NCI-H187 treated with DMSO at 0.1 percent for 48 hours (cell line): ENCODE data around the gene SBF2.
"Not testable (repeated sequence)": the region's sequence is repeated elsewhere in the genome, so short reads cannot be mapped to it uniquely, and the experiment has no call there.

Experiments
- DNase-seq: peaks from one replicate; lab custom pipeline; 2025; lab: John Stamatoyannopoulos, UW

Gene SBF2

GRCh38 chr11:10192036-10192435, 102.0 kb downstream of the SBF2 start:
- DNase-seq: no peak

DNA sequence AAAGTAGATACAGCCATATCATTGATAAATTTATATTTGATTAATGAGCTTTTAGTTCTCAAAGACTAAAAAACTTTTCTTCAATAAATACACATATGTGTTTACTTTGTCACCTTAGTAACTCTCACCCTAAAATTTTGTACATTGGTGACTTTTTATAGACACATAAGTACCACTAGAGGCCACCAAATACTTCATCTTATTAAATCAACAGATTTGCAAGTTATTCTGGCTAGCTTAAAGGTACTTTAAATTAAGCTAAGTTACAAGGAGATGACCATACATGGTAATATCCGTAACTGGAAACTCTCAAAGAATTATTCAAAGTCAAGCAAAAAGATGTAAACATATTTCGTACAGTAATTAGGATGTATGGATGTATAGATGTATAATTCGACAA, 112.2 kb downstream of the SBF2 start:
- DNase-seq: no peak

GRCh38 chr11:10164621-10165020, 129.4 kb downstream of the SBF2 start:
- DNase-seq: no peak

GRCh38 chr11:10162222-10162621, 131.8 kb downstream of the SBF2 start:
- DNase-seq: no peak

- no peak for DNase-seq
Measured at GRCh38 chr11:10160350-10160749, 133.7 kb downstream of the SBF2 start.

DNA sequence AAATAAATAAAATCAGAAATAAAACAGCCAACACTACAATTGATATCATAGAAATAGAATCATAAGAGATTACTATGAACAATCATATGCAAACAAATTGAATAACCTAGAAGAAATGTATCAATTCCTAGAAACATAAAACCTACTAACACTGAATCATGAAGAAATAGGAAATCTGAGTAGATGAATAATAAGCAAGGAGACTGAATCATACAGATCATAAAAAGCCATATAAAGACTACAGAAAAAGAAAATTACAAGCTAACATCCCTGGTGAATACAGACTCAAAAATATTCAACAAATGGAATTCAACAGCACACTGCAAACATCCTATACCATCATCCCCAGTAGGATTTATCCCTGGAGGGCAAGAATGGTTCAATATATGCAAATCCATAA, 135.6 kb downstream of the SBF2 start:
- no peak for DNase-seq

- DNase-seq: no peak
Measured at GRCh38 chr11:10155793-10156490, 138.1 kb downstream of the SBF2 start.

GRCh38 chr11:10150800-10151199, 143.2 kb downstream of the SBF2 start:
- DNase-seq: no peak

DNA sequence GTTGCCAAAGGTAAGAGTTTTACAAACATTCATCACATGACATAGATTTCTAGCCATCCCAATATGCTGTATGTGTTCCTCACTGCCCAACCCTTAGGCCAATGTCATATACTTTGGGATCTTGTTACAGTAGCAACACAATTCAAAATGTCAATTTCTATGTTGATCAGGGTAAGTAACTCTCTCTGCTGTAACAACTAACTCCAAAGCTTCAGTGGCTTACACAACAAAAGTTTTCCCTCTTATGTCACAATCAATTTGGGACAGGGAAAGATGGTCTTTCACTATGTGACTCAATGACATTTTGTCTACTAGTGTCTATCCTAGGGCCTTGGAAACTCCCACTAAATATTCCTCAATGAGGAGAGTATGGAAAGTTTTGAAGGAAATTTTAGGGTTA, 144.5 kb downstream of the SBF2 start:
- no peak for DNase-seq

- no peak for DNase-seq
Measured at GRCh38 chr11:10147195-10147594, 146.8 kb downstream of the SBF2 start.

DNA sequence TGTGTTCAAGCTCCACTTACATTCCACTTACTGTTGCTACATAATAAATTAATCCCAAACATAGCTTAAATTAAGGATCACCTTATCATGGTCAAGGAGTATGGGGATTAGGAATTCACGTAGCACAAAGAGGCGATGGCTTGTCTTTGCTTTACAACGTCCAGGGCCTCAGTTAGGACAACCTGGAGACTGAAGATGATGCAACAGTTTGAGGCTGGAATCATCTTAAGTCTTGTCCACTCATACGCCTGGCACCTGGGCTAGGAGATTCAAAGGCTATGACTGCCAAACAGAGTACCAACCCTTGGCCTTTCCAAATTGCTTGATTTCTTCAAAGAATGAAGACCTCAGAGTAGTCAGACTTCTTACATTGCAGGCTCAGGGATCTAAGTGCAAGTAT, 149.1 kb downstream of the SBF2 start:
- no peak for DNase-seq

- no peak for DNase-seq
Measured at GRCh38 chr11:10139656-10140055, 154.4 kb downstream of the SBF2 start.

- DNase-seq: no peak
Measured at GRCh38 chr11:10139143-10139542, 154.9 kb downstream of the SBF2 start.

DNA sequence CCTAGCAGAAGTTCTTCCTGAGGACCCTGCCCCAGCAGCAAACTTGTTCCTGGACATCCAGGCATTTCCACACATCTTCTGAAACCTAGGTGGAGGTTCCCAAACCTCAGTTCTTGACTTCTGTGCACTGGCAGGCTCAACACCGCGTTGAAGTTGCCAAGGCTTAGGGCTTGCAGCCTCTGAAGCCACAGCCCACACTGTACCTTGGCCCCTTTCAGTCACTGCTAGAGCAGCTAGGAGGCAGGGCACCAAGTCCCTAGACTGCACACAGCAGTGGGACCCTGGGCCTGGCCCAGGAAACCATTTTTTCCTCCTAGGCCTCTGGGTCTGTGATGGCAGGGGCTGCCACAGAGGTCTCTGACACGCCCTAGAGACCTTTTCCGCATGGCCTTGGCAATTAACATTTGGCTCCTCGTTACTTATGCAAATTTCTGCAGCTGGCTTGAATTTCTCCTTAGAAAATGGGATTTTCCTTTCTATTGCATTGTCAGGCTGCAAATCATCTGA, 159.0 kb downstream of the SBF2 start:
- DNase-seq: no peak

DNA sequence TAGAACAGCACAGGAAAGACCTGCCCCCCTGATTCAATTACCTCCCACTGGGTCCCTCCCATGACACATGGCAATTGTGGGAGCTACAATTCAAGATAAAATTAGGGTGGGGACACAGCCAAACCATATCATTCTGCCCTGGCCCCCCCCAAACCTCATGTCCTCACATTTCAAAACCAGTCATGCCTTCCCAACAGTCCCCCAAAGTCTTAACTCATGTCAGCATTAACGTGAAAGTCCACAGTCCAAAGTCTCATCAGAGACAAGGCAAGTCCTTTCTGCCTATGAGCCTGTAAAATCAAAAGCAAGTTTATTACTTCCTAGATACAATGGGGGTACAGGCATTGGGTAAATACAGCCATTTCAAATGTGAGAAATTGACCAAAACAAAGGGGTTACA, 159.8 kb downstream of the SBF2 start:
- DNase-seq: not testable (repeated sequence)

DNA sequence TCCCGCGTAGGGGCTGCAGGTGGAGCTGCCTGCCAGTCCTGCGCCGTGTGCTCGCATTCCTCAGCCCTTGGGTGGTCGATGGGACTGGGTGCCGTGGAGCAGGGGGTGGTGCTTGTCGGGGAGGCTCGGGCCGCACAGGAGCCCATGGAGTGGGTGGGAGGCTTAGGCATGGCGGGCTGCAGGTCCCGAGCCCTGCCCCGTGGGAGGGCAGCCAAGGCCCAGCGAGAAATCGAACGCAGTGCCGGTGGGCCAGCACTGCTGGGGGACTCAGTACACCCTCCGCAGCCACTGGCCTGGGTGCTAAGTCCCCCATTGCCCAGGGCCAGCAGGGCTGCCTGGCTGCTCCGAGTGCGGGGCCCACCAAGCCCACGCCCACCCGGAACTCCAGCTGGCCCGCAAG, 160.8 kb downstream of the SBF2 start:
- DNase-seq: not testable (repeated sequence)

DNA sequence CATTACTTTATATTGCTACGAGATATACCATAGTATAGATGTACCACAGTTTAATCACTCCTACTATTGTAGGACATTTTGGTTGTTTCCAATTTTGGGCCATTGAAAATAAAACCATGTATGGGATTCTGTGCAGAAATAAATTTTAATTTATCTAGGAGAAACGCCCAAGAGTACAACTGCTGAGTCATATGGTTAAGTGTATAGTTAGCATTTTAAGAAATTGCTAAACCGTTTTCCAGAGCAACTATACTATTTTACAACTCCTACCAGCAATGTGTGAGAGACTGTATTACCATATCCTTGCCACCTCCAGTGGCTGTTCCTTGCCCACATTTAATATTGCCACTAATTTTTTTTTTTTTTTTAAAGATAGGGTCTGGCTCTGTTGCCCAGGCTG, 163.1 kb downstream of the SBF2 start:
- DNase-seq: no peak

- DNase-seq: not testable (repeated sequence)
Measured at GRCh38 chr11:10129184-10129583, 164.8 kb downstream of the SBF2 start.

DNA sequence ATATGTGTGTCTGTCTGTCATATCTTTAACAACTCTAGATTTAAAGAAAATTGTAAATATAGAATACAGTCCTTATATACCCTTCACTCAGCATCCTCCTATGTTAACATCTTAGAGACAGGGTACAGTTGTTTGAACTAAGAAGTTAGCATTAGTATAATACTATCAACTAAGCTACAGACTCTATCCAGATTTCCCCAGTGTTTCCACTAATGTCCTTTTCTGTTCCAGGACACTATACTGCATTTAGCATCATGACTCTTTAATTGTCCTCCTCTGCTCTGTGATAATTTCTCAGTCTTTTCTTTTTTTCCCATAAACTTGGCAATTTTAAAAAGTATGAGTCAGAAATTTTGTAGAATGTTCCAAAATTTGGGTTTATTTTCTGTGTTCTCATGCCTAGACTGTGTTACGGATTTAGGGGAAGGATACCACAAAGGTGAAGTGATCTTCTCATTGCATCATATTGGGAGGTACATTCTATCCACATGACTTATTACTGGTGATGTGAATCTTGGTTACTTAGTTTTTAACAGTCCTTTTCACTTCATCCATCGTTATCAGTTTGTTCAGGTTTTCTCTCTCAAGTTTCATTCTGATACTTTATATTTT, 168.4 kb downstream of the SBF2 start:
- no peak for DNase-seq

DNA sequence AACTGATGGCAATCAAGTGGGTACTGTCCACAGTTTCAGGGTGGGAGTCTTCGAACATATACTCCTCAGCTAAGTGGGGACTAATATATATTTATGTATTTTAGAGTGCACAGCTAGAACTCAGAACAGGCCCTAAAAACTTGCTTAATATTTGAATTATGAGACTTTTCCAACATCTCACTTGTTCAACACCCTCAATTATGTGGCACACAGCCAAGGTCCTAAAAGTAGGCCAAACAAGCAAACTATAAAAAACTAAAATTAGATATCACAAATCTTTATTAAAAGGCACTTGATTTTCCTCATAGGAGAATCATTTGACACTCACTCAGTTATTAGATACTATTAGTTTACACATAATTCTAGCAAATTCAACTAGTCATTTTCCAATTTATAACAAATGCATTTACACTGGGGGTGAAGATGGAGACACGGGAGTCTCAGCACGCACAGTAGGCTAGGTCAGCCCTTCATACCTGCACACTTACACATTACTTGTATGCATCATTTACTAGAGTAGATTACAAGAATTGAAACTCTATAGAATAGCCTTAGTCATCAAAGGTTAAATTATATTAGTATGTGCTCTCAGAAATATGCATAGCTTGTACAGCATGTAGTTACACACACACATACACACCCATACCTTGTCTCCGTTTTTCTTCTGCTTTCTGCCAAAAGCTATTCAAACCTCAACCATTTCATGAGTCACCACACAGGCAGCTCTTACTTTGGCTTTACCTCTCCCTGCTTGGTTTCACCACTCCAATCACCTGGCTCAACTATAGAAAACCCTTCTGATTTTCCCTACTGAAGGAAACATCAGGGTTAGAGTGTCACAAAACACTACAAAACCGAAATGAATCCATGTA, 171.5 kb downstream of the SBF2 start:
- DNase-seq: no peak

DNA sequence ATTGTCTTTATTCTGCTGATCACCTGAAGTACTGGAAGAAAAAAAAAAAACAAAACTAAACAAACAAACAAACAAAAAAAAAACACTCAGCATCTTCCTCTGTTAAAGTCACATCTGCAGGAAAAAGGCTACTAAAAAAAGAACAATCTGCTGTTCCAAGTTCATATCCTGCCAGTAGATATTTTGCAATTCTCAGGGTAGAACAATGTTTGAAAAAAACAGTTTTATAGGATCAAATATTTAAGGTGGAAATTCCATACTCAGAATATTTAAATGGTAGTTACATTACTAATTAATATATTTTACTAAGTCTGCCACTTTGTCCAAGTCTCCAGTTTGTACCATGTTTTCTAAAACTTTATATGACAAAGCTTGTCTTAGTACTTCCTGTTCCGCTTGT, 175.2 kb downstream of the SBF2 start:
- no peak for DNase-seq

DNA sequence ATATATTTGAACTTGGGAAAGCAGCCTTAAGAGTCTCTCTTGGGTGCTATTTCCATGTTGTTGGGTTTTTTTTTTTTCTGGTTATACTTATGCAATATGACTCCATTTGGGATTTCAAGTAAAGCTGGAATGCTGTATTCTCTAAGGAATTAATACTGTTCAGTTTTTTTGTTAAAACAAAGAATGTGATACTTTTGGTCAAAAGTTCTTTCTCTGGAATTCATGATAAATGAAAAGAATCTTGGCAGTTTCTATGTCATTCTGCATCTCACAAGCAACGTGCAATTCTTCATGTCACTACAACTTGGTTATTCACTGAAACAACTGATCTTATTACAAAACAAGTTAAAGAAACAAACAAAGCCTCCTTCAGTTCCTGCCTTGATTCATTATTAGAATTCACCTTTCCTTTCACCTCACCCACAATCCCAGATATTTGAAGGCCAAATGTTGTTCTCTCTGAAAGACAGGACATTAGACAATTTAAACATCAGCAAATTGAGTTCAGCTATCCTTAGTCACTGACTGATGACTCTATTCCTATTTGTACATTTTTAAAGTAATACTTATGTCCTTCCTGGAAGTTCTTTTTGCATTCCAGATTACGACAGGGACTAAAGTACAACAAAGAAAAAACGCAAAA, 176.2 kb downstream of the SBF2 start:
- no peak for DNase-seq
